ENCODE data around the gene PCLO. TPM values are rescaled to one million over a fixed set of nuclear protein-coding genes. Genes with fewer than 3 reads are reported as not detected.

PCLO gene
- total and polyA plus RNA-seq, 2 of the 8 experiments (the other 6 are each of a cell fraction or from before 2014, with no cell fraction given): 1.5 to 3.2 TPM

GRCh38 chr7:83021032-83021431, 141.7 kb downstream of the PCLO start:
- H3K14ac ChIP-seq (ENCODE audit: insufficient read length): no peak overlapping the region
- H3K23me2 ChIP-seq (ENCODE audit: low read depth, low read length): no peaks in the 10 kb centered on the region
- H3K56ac ChIP-seq (replicated peaks; ENCODE audit: insufficient read length, low read depth, low read length): no peak overlapping the region
- no peak overlapping the region for H3K27ac ChIP-seq (ENCODE audit: low read depth, low read length)
- no peaks in the 10 kb centered on the region for H3K9me3 ChIP-seq (ENCODE audit: insufficient read depth in 2 of 2, low read depth in 1 of 2, low read length in 1 of 2)
- no peak overlapping the region for H2BK120ac ChIP-seq (replicated peaks; ENCODE audit: low read depth, low read length)
- ChIA-PET POLR2A (ENCODE audit: partially characterized antibody) (no interaction called here), CTCF (ENCODE audit: partially characterized antibody) (interaction anchor here (1.3 kb wide), 1 partner anchor 16 kb away, joined by 4 read pairs; no protein-coding TSS in a partner anchor)
- H3K4ac ChIP-seq (replicated peaks; ENCODE audit: insufficient read length, low read depth, low read length): no peak overlapping the region
- no peak overlapping the region for H2BK12ac ChIP-seq (ENCODE audit: low read depth, low read length)
- H3K79me2 ChIP-seq (ENCODE audit: control insufficient read depth in 1 of 2, insufficient read depth in 2 of 2, low read length in 2 of 2): no peaks in the 10 kb centered on the region
- H4K5ac ChIP-seq (ENCODE audit: insufficient read length, low read depth, low read length): no peak overlapping the region
- no peak overlapping the region for H3K4me2 ChIP-seq (ENCODE audit: insufficient read depth in 1 of 2, low read depth in 2 of 2, low read length in 2 of 2)
- FAIRE-seq (no peak), DNase-seq (ENCODE audit: low read depth in 1 of 2, low spot score in 2 of 2) (no peak)
- H3K27me3 ChIP-seq (replicated peaks in 1 of 4; ENCODE audit: control insufficient read depth in 3 of 4, extremely low read depth in 1 of 4, insufficient read depth in 3 of 4, low read length in 3 of 4): no peaks in the 10 kb centered on the region
- H3K18ac ChIP-seq (ENCODE audit: extremely low read depth, low read length): no peak overlapping the region
- H2BK15ac ChIP-seq (ENCODE audit: low read length): no peak overlapping the region
- H2BK20ac ChIP-seq (ENCODE audit: low read length): no peak overlapping the region
- H2AK5ac ChIP-seq (ENCODE audit: low read depth, low read length): no peak overlapping the region
- no peaks in the 10 kb centered on the region for H3K79me1 ChIP-seq (ENCODE audit: low read depth, low read length)
- H2BK5ac ChIP-seq (ENCODE audit: low read depth, low read length): no peak overlapping the region
- H3K36me3 ChIP-seq (ENCODE audit: control insufficient read depth in 2 of 4, insufficient read depth in 4 of 4, low read length in 3 of 4): no peaks in the 10 kb centered on the region
- H3K4me1 ChIP-seq (replicated peaks in 1 of 4; ENCODE audit: control insufficient read depth in 3 of 4, insufficient read depth in 4 of 4, low read length in 3 of 4): peaks cover 0 to 3% (median 0%) of the 10 kb centered on the region in 4 experiments; a peak in 1 of 7 replicates
- no peak overlapping the region for H2AFZ ChIP-seq (ENCODE audit: low read length)
- H4K20me1 ChIP-seq (replicated peaks in 1 of 2; ENCODE audit: control insufficient read depth in 1 of 2, insufficient read depth in 2 of 2, low read length in 2 of 2): no peaks in the 10 kb centered on the region
- H4K8ac ChIP-seq (ENCODE audit: extremely low read depth, insufficient read depth, low read length): no peak overlapping the region
- no peak overlapping the region for H3K23ac ChIP-seq (ENCODE audit: insufficient read length)
- H3K9ac ChIP-seq (replicated peaks in 1 of 4; ENCODE audit: extremely low read depth in 1 of 4, low read depth in 3 of 4, low read length in 3 of 4): no peak overlapping the region
- no peak overlapping the region for H4K91ac ChIP-seq (replicated peaks; ENCODE audit: insufficient read length, low read length)
- H3K4me3 ChIP-seq (ENCODE audit: extremely low read depth in 1 of 4, insufficient read depth in 2 of 4, low read depth in 3 of 4, low read length in 4 of 4): no peak overlapping the region
- no peak for TF ChIP-seq RNF2 (IDR thresholded peaks at IDR 0.05; ENCODE audit: borderline replicate concordance, low read depth, low read length, missing control alignments, poor library complexity, severe bottlenecking)
- no peak for TF ChIP-seq FOSL1 (IDR thresholded peaks at IDR 0.05; ENCODE audit: insufficient read depth, low read depth, low read length)
- TF ChIP-seq ZNF274 (IDR thresholded peaks at IDR 0.05; ENCODE audit: borderline replicate concordance, extremely low read depth, low read length): no peak
- TF ChIP-seq CHD1 (IDR thresholded peaks at IDR 0.05; ENCODE audit: low read depth, low read length): no peak
- no peak for TF ChIP-seq SP1 (IDR thresholded peaks at IDR 0.05; ENCODE audit: low read depth, low read length)
- TF ChIP-seq RFX5 (IDR thresholded peaks at IDR 0.05; ENCODE audit: borderline replicate concordance, low read depth, low read length): no peak
- no peak for TF ChIP-seq RXRA (IDR thresholded peaks at IDR 0.05; ENCODE audit: insufficient read depth, low read depth, low read length)
- TF ChIP-seq MAX (IDR thresholded peaks at IDR 0.05): no peak
- TF ChIP-seq CHD2 (IDR thresholded peaks at IDR 0.05; ENCODE audit: low read length): no peak
- TF ChIP-seq GABPA (IDR thresholded peaks at IDR 0.05; ENCODE audit: borderline replicate concordance, insufficient read depth, low read length): no peak
- TF ChIP-seq HDAC6 (IDR thresholded peaks at IDR 0.05; ENCODE audit: low read depth, low read length): no peak
- WGBS, 2 experiments (ENCODE audit: extremely low coverage in 1 of 2, insufficient coverage in 1 of 2, insufficient read length in 1 of 2, insufficient replicate concordance in 2 of 2, low coverage in 1 of 2, low lambda C conversion rate in 2 of 2, missing lambda C conversion rate in 1 of 2): 88% methylated on average over 1 of the region's 1 CpG; no CpG with 5 or more reads in 1 of the 2 experiments
